ENCODE measurements around the gene NHLRC2. TPM values are rescaled to one million over a fixed set of nuclear protein-coding genes. Genes with fewer than 3 reads are reported as not detected.

NHLRC2 gene
- 54.1 and 59.8 TPM in 2 replicates for total RNA-seq
- total RNA-seq (2013), result 14.9 TPM
- 5.7 and 5.9 TPM in 2 replicates for polyA plus RNA-seq
- polyA minus RNA-seq, result 13.6 and 23.2 TPM in 2 replicates

- peaks cover 48% of the 10 kb centered on the region for H3K4me1 Mint-ChIP-seq
- peak within 1 kb of the TSS; percentile 86 to 95 for H3K27ac ChIP-seq (ENCODE audit: low read length in 2 of 2)
- no peaks in the 10 kb centered on the region for H3K9me3 Mint-ChIP-seq (ENCODE audit: insufficient read depth)
- TF ChIP-seq EZH2 (IDR thresholded peaks at IDR 0.05; ENCODE audit: borderline replicate concordance, insufficient read depth, low read depth, low read length, poor library complexity, severe bottlenecking) (no peak), CTCF (IDR thresholded peaks at IDR 0.05) (no peak)
- ChIA-PET CTCF (no interaction called here), POLR2A (no interaction called here)
- ATAC-seq (ENCODE audit: low read depth) (peak; percentile 70), DNase-seq (peak; percentile 89)
- 0% methylated on average over 22 of the region's 39 CpGs for WGBS (ENCODE audit: insufficient coverage)
- H3K4me3 Mint-ChIP-seq, result peak within 1 kb of the TSS; percentile 96
- no peaks in the 10 kb centered on the region for H3K9me3 ChIP-seq (ENCODE audit: control extremely low read depth in 1 of 3, control insufficient read depth in 2 of 3, insufficient read depth in 1 of 3, low read length in 2 of 3)
- no peaks in the 10 kb centered on the region for H3K27me3 ChIP-seq (replicated peaks in 1 of 4; ENCODE audit: control extremely low read depth in 1 of 4, control insufficient read depth in 3 of 4, insufficient read depth in 4 of 4, low read length in 3 of 4)
- peak within 1 kb of the TSS; percentile 89 for H3K9ac ChIP-seq (ENCODE audit: low read length)
- intact Hi-C loops (cut with micrococcal nuclease), result loop anchor here (2.0 kb wide), 2 partner anchors 321 to 967 kb away; partner anchors contain the start of genes CCDC186 and FHIP2A
- peaks cover 23 to 33% of the 10 kb centered on the region in 2 donors for H3K4me1 ChIP-seq (ENCODE audit: control insufficient read depth in 2 of 2, insufficient read depth in 2 of 2, low read length in 2 of 2)
- H4K20me1 ChIP-seq (ENCODE audit: control insufficient read depth, insufficient read depth, low read length, poor library complexity, severe bottlenecking), result no peaks in the 10 kb centered on the region
- H3K36me3 ChIP-seq (replicated peaks in 1 of 2; ENCODE audit: control extremely low read depth in 1 of 2, control insufficient read depth in 1 of 2, extremely low read depth in 1 of 2, insufficient read depth in 2 of 2, low read length in 1 of 2), result no peaks in the 10 kb centered on the region
- peak within 1 kb of the TSS; percentile 99 for H3K27ac Mint-ChIP-seq
- H3K4me2 ChIP-seq (replicated peaks; ENCODE audit: low read depth, low read length, poor library complexity, severe bottlenecking), result peak within 1 kb of the TSS; percentile 73
- H2AFZ ChIP-seq (ENCODE audit: insufficient read depth, low read depth, low read length, poor library complexity, severe bottlenecking), result peak within 1 kb of the TSS; percentile 97
- H3K4me3 ChIP-seq (ENCODE audit: control extremely low read depth in 1 of 5, extremely low read depth in 1 of 5, insufficient read depth in 1 of 5, low read depth in 2 of 5, low read length in 4 of 5), result peak within 1 kb of the TSS; percentile 86 to 98 (median 90)
- H3K27me3 Mint-ChIP-seq, result no peaks in the 10 kb centered on the region
- H3K79me2 ChIP-seq (ENCODE audit: control insufficient read depth, insufficient read depth, low read length), result peaks cover 46% of the 10 kb centered on the region
Observed at GRCh38 chr10:113854013-113854760, at the start of gene NHLRC2, which contains the start of gene DCLRE1A. TSS of gene NHLRC2 (plus strand) at chr10:113854661. CDS start at chr10:113854873, 212 bp downstream. TSS of gene DCLRE1A (minus strand) at chr10:113854082. CDS start at chr10:113853182, 900 bp downstream.

GRCh38 chr10:113806503-113806902, 48.0 kb upstream of the NHLRC2 start:
- Mint-ChIP-seq H3K9me3 (ENCODE audit: insufficient read depth) (no peaks in the 10 kb centered on the region), H3K4me3 (no peak overlapping the region), H3K27me3 (peaks cover 24% of the 10 kb centered on the region), H3K27ac (no peak overlapping the region), H3K4me1 (peaks cover 4% of the 10 kb centered on the region)
- H3K9me3 ChIP-seq (ENCODE audit: control extremely low read depth in 1 of 3, control insufficient read depth in 2 of 3, insufficient read depth in 1 of 3, low read length in 2 of 3), result peaks cover 0 to 2% (median 0%) of the 10 kb centered on the region in 3 donors
- peaks cover 0 to 3% (median 0%) of the 10 kb centered on the region in 4 experiments for H3K27me3 ChIP-seq (replicated peaks in 1 of 4; ENCODE audit: control extremely low read depth in 1 of 4, control insufficient read depth in 3 of 4, insufficient read depth in 4 of 4, low read length in 3 of 4)
- WGBS (ENCODE audit: insufficient coverage), result no CpG with 5 or more reads among the region's 4 CpGs
- no peak for TF ChIP-seq EZH2 (IDR thresholded peaks at IDR 0.05; ENCODE audit: borderline replicate concordance, insufficient read depth, low read depth, low read length, poor library complexity, severe bottlenecking)
- no peak for TF ChIP-seq CTCF (IDR thresholded peaks at IDR 0.05)
- POLR2A ChIA-PET, result no interaction called here
- no peak overlapping the region for H3K27ac ChIP-seq (ENCODE audit: low read length in 2 of 2)
- no peak overlapping the region for H3K4me2 ChIP-seq (replicated peaks; ENCODE audit: low read depth, low read length, poor library complexity, severe bottlenecking)
- H3K9ac ChIP-seq (ENCODE audit: low read length), result no peak overlapping the region
- H3K36me3 ChIP-seq (replicated peaks in 1 of 2; ENCODE audit: control extremely low read depth in 1 of 2, control insufficient read depth in 1 of 2, extremely low read depth in 1 of 2, insufficient read depth in 2 of 2, low read length in 1 of 2), result no peaks in the 10 kb centered on the region
- ATAC-seq (ENCODE audit: low read depth), result no peak
- CTCF ChIA-PET, result interaction anchor here (0.6 to 1.0 kb wide), 3 partner anchors 10 to 243 kb away, joined by 3 to 4 read pairs (median 3); no protein-coding TSS in a partner anchor
- no peaks in the 10 kb centered on the region for H3K79me2 ChIP-seq (ENCODE audit: control insufficient read depth, insufficient read depth, low read length)
- no peak overlapping the region for H3K4me3 ChIP-seq (ENCODE audit: control extremely low read depth in 1 of 5, extremely low read depth in 1 of 5, insufficient read depth in 1 of 5, low read depth in 2 of 5, low read length in 4 of 5)
- intact Hi-C loops (cut with micrococcal nuclease), result loop anchor here (10.0 kb wide), 1 partner anchor 428 kb away; the partner anchor contains the start of gene VWA2
- H3K4me1 ChIP-seq (ENCODE audit: control insufficient read depth in 2 of 2, insufficient read depth in 2 of 2, low read length in 2 of 2), result peaks cover 0 to 5% of the 10 kb centered on the region in 2 donors
- no peak for DNase-seq
- H4K20me1 ChIP-seq (ENCODE audit: control insufficient read depth, insufficient read depth, low read length, poor library complexity, severe bottlenecking), result no peaks in the 10 kb centered on the region
- H2AFZ ChIP-seq (ENCODE audit: insufficient read depth, low read depth, low read length, poor library complexity, severe bottlenecking), result no peak overlapping the region

Data from B cell (primary cell).